Measurements from ENCODE around the gene ESRRG. TPM values are rescaled to one million over a fixed set of nuclear protein-coding genes. Genes with fewer than 3 reads are reported as not detected.

Gene ESRRG
- total RNA-seq, 1 donor from 2014 or later = not detected

GRCh38 chr1:216478238-216478637, 245.0 kb downstream of the ESRRG start:
- no peak for DNase-seq (ENCODE audit: low spot score in 2 of 2)
- TF ChIP-seq CTCF (IDR thresholded peaks at IDR 0.05) = no peak
- Histone ChIP-seq H3K27me3 (no peaks in the 10 kb centered on the region), H3K4me1 (no peaks in the 10 kb centered on the region), H3K9me3 (peaks cover 0 to 4% of the 10 kb centered on the region in 2 donors), H3K4me3 (no peak overlapping the region), H3K27ac (no peak overlapping the region), H3K36me3 (no peaks in the 10 kb centered on the region)
- intact Hi-C loops (cut with DNase I) = loop anchor here (1.0 kb wide), 1 partner anchor 16 kb away; no protein-coding TSS in a partner anchor

DNA sequence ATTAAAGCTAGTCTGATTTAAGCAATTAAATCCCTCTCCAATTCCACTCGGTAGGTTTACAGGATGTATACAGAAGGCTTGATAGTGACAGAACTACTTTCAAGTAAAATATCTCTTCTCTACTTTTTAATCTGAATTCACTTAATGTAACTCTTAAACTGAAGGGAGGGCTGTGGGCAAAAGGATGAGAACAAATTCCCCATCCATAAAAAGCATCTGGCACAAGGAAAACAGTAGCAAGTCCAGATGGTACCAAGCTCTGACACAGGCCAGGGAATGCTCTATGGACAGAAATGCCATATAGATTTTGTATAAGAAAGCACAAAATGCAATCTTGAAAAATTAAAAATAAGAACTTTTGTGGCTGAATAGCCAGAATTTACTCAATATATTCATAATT, 246.9 kb downstream of the ESRRG start:
- Histone ChIP-seq H3K9me3 (peaks cover 0 to 4% of the 10 kb centered on the region in 2 donors), H3K27ac (no peak overlapping the region), H3K4me1 (no peaks in the 10 kb centered on the region), H3K27me3 (no peaks in the 10 kb centered on the region), H3K4me3 (no peak overlapping the region), H3K36me3 (no peaks in the 10 kb centered on the region)
- no peak for DNase-seq (ENCODE audit: low spot score in 2 of 2)
- intact Hi-C loops (cut with DNase I) = no loop called here
- no peak for TF ChIP-seq CTCF (IDR thresholded peaks at IDR 0.05)

DNA sequence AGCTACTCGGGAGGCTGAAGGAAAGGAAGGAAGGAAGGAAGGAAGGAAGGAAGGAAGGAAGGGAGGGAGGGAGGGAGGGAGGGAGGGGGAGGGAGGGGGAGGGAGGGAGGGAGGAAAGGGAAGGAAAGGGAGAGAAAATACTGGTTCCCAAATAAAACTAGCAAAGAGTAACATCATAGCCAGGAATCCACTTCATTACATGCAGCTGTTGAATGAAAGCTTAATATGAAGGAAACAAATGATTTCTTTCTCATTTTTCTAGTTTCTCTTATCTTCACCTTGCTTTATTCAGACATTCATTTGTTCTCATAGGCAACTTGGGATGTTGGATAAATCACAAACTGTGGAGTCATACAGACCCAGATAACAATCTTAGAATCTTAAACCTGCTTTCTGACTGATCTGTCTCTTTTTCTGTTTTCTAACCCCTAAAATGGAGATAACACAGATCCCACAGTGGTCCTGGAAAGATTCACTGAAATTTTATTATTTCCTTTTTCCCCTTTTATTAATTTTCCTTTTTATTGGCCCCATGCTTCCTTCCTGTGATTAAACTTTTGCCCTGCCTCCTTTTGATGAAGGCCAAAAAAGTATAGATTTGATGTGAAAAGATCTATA, 247.5 kb downstream of the ESRRG start:
- H3K4me1 ChIP-seq = no peaks in the 10 kb centered on the region
- no peak overlapping the region for H3K27ac ChIP-seq
- no peaks in the 10 kb centered on the region for H3K36me3 ChIP-seq
- H3K27me3 ChIP-seq = no peaks in the 10 kb centered on the region
- no peak overlapping the region for H3K4me3 ChIP-seq
- peaks cover 0 to 4% of the 10 kb centered on the region in 2 donors for H3K9me3 ChIP-seq
- DNase-seq (ENCODE audit: low spot score in 2 of 2) = no peak
- no peak for TF ChIP-seq CTCF (IDR thresholded peaks at IDR 0.05)
- intact Hi-C loops (cut with DNase I) = no loop called here

GRCh38 chr1:216466162-216466801, 256.9 kb downstream of the ESRRG start:
- Histone ChIP-seq H3K4me1 (no peaks in the 10 kb centered on the region), H3K36me3 (no peaks in the 10 kb centered on the region), H3K27me3 (no peaks in the 10 kb centered on the region), H3K9me3 (no peaks in the 10 kb centered on the region), H3K27ac (no peak overlapping the region), H3K4me3 (no peak overlapping the region)
- TF ChIP-seq CTCF (IDR thresholded peaks at IDR 0.05) = no peak
- no peak for DNase-seq (ENCODE audit: low spot score in 2 of 2)
- intact Hi-C loops (cut with DNase I) = no loop called here

GRCh38 chr1:216464489-216464888, 258.7 kb downstream of the ESRRG start:
- intact Hi-C loops (cut with DNase I) = no loop called here
- H3K4me1 ChIP-seq = no peaks in the 10 kb centered on the region
- DNase-seq (ENCODE audit: low spot score in 2 of 2) = no peak
- no peaks in the 10 kb centered on the region for H3K27me3 ChIP-seq
- H3K27ac ChIP-seq = no peak overlapping the region
- no peak for TF ChIP-seq CTCF (IDR thresholded peaks at IDR 0.05)
- H3K9me3 ChIP-seq = no peaks in the 10 kb centered on the region
- H3K4me3 ChIP-seq = no peak overlapping the region
- H3K36me3 ChIP-seq = no peaks in the 10 kb centered on the region
